ENCODE results near the gene NPC1.

- no peak for TF ChIP-seq SIN3A (IDR thresholded peaks at IDR 0.05; ENCODE audit: low read depth)
- no peak for TF ChIP-seq CTCF (IDR thresholded peaks at IDR 0.05 in 2 of 3, conservative IDR thresholded peaks at IDR 0.05 in 1 of 3; ENCODE audit: borderline replicate concordance in 1 of 3, insufficient read depth in 1 of 3, low read depth in 2 of 3, low read length in 2 of 3)
- no peak for TF ChIP-seq POLR2A (IDR thresholded peaks at IDR 0.05; ENCODE audit: borderline replicate concordance, extremely low read depth, insufficient read depth, insufficient read length)
Observed at GRCh38 chr18:23585897-23586248, 433 bp downstream of the NPC1 start.
